Duodenal mucosa (tissue), 2 donors: ENCODE measurements around the gene ASB6.
"Not testable (repeated sequence)": the region's sequence is repeated elsewhere in the genome, so short reads cannot be mapped to it uniquely, and the experiment has no call there.

ENCODE experiments used
- H3K27ac ChIP-seq: one replicate; pipeline ENCODE4 v1.7.0; 2013; ENCODE audit warnings: low read depth, low read length
- H3K27me3 ChIP-seq, 2 donors: one replicate each; pipeline ENCODE4 v1.7.0; 2013; ENCODE audit warnings: low read length in 2 of 2, control low read depth in 1 of 2; ENCODE audit not compliant: insufficient read depth in 2 of 2, control insufficient read depth in 1 of 2
- H3K36me3 ChIP-seq, 2 donors: one replicate each; pipeline ENCODE4 v1.7.0; 2013; ENCODE audit warnings: low read length in 2 of 2, control low read depth in 1 of 2; ENCODE audit not compliant: insufficient read depth in 2 of 2, control insufficient read depth in 1 of 2
- H3K4me1 ChIP-seq, 2 donors: one replicate each; pipeline ENCODE4 v1.7.0; 2013; ENCODE audit warnings: low read length in 2 of 2, control low read depth in 1 of 2; ENCODE audit not compliant: insufficient read depth in 2 of 2, control insufficient read depth in 1 of 2
- H3K4me3 ChIP-seq, 2 donors: one replicate each; pipeline ENCODE4 v1.7.0; 2013; ENCODE audit warnings: low read length in 2 of 2, low read depth in 1 of 2
- H3K9ac ChIP-seq, 2 donors: one replicate each; pipeline ENCODE4 v1.7.0; 2013; ENCODE audit warnings: low read length in 2 of 2, low read depth in 1 of 2
- H3K9me3 ChIP-seq, 2 donors: one replicate each; pipeline ENCODE4 v1.7.0; 2013; ENCODE audit warnings: low read length in 2 of 2, control low read depth in 1 of 2; ENCODE audit not compliant: control insufficient read depth in 1 of 2

ASB6 gene

GRCh38 chr9:129637102-129637501, 4.8 kb downstream of the ASB6 start:
- peaks cover 15 to 19% of the 10 kb centered on the region in 2 donors for H3K4me1 ChIP-seq
- no peaks in the 10 kb centered on the region for H3K27me3 ChIP-seq
- H3K9me3 ChIP-seq = no peaks in the 10 kb centered on the region
- no peak overlapping the region for H3K27ac ChIP-seq
- H3K36me3 ChIP-seq = peaks cover 20 to 65% of the 10 kb centered on the region in 2 donors
- H3K9ac ChIP-seq = no peak overlapping the region
- no peak overlapping the region for H3K4me3 ChIP-seq

- peaks cover 14 to 16% of the 10 kb centered on the region in 2 donors for H3K4me1 ChIP-seq
These were observed 5.6 kb downstream of the ASB6 start for GRCh38 chr9:129636343-129636742.

GRCh38 chr9:129635099-129636065, 6.6 kb downstream of the ASB6 start:
- Histone ChIP-seq H3K9ac (no peak overlapping the region), H3K9me3 (no peaks in the 10 kb centered on the region), H3K4me3 (no peak overlapping the region), H3K4me1 (peaks cover 5 to 14% of the 10 kb centered on the region in 2 donors), H3K27me3 (no peaks in the 10 kb centered on the region), H3K27ac (no peak overlapping the region), H3K36me3 (peaks cover 20 to 71% of the 10 kb centered on the region in 2 donors)

More at GRCh38 chr9:129636343-129636742, 5.6 kb downstream of the ASB6 start:
- H3K9ac ChIP-seq, H3K27me3 ChIP-seq, H3K27ac ChIP-seq, H3K4me3 ChIP-seq, H3K9me3 ChIP-seq: not testable (repeated sequence)
- H3K36me3 ChIP-seq = peaks cover 20 to 65% of the 10 kb centered on the region in 2 donors

- peaks cover 8 to 21% of the 10 kb centered on the region in 2 donors for H3K4me1 ChIP-seq
- H3K27me3 ChIP-seq = no peaks in the 10 kb centered on the region
- H3K9ac ChIP-seq = no peak overlapping the region
- no peak overlapping the region for H3K27ac ChIP-seq
- no peak overlapping the region for H3K4me3 ChIP-seq
- H3K36me3 ChIP-seq = peaks cover 20 to 66% of the 10 kb centered on the region in 2 donors
- H3K9me3 ChIP-seq = no peaks in the 10 kb centered on the region
These were observed 8.1 kb downstream of the ASB6 start for GRCh38 chr9:129633848-129634247.

- H3K4me3 ChIP-seq = no peak overlapping the region
- H3K27me3 ChIP-seq = no peaks in the 10 kb centered on the region
- H3K9me3 ChIP-seq = no peaks in the 10 kb centered on the region
- no peak overlapping the region for H3K9ac ChIP-seq
- no peak overlapping the region for H3K27ac ChIP-seq
- H3K36me3 ChIP-seq = peaks cover 18 to 59% of the 10 kb centered on the region in 2 donors
- peaks cover 14 to 26% of the 10 kb centered on the region in 2 donors for H3K4me1 ChIP-seq
These were observed 8.7 kb downstream of the ASB6 start for GRCh38 chr9:129633207-129633606.

- H3K27me3 ChIP-seq = no peaks in the 10 kb centered on the region
- peaks cover 14 to 54% of the 10 kb centered on the region in 2 donors for H3K36me3 ChIP-seq
- H3K27ac ChIP-seq = no peak overlapping the region
- no peak overlapping the region for H3K4me3 ChIP-seq
- no peak overlapping the region for H3K9ac ChIP-seq
- H3K4me1 ChIP-seq = peaks cover 21 to 33% of the 10 kb centered on the region in 2 donors
- H3K9me3 ChIP-seq = no peaks in the 10 kb centered on the region
These were observed 9.5 kb downstream of the ASB6 start for GRCh38 chr9:129632460-129632859.

GRCh38 chr9:129631674-129632129, 10.2 kb downstream of the ASB6 start:
- Histone ChIP-seq H3K4me1 (peaks cover 26 to 41% of the 10 kb centered on the region in 2 donors), H3K36me3 (peaks cover 7 to 47% of the 10 kb centered on the region in 2 donors), H3K27ac (no peak overlapping the region), H3K27me3 (no peaks in the 10 kb centered on the region), H3K9me3 (no peaks in the 10 kb centered on the region), H3K4me3 (no peak overlapping the region), H3K9ac (no peak overlapping the region)

- H3K4me1 ChIP-seq = peaks cover 26 to 42% of the 10 kb centered on the region in 2 donors
- no peak overlapping the region for H3K9ac ChIP-seq
- no peaks in the 10 kb centered on the region for H3K9me3 ChIP-seq
- H3K27ac ChIP-seq = no peak overlapping the region
- H3K36me3 ChIP-seq = peaks cover 7 to 45% of the 10 kb centered on the region in 2 donors
- no peaks in the 10 kb centered on the region for H3K27me3 ChIP-seq
- H3K4me3 ChIP-seq = no peak overlapping the region
These were observed 10.8 kb downstream of the ASB6 start for GRCh38 chr9:129630967-129631673.

- H3K4me3 ChIP-seq = no peak overlapping the region
- H3K4me1 ChIP-seq = peaks cover 26 to 42% of the 10 kb centered on the region in 2 donors
- H3K36me3 ChIP-seq = peaks cover 3 to 29% of the 10 kb centered on the region in 2 donors
- H3K9ac ChIP-seq = no peak overlapping the region
- no peaks in the 10 kb centered on the region for H3K27me3 ChIP-seq
- no peak overlapping the region for H3K27ac ChIP-seq
- no peaks in the 10 kb centered on the region for H3K9me3 ChIP-seq
These were observed 12.6 kb downstream of the ASB6 start for GRCh38 chr9:129629251-129629820.
